ENCODE data around the gene AP1G1. TPM values are rescaled to one million over a fixed set of nuclear protein-coding genes. Genes with fewer than 3 reads are reported as not detected.
"Not testable (repeated sequence)": the region's sequence is repeated elsewhere in the genome, so short reads cannot be mapped to it uniquely, and the experiment has no call there.

AP1G1 gene
- total RNA-seq, 1 experiment from 2014 or later = 63.8 TPM

GRCh38 chr16:71689901-71690300, 118.7 kb downstream of the AP1G1 start:
- H3K36me3 ChIP-seq (ENCODE audit: control insufficient read depth, insufficient read depth, low read length) = peaks cover 2% of the 10 kb centered on the region; the same call in 1 of the 2 replicates
- CTCF ChIA-PET = interaction anchor here (0.6 kb wide), 1 partner anchor 404 kb away, joined by 3 read pairs; the partner anchor contains the start of genes DHX38 and TXNL4B
- H3K27ac ChIP-seq (ENCODE audit: low read length) = no peak overlapping the region
- in situ Hi-C loops (cut with HindIII; ENCODE audit: low pct_unique_long_range_greater_than_20kb, low sequenced_read_pairs) (no loop called here), intact Hi-C loops (cut with micrococcal nuclease; ENCODE audit: unreplicated experiment) (no loop called here)
- POLR2A ChIA-PET = no interaction called here
- DNase-seq (ENCODE audit: low read depth, low spot score) (no peak), ATAC-seq (no peak)
- H3K9me3 ChIP-seq (ENCODE audit: control insufficient read depth, insufficient read depth, low read depth, low read length) = no peaks in the 10 kb centered on the region
- H3K4me1 ChIP-seq (ENCODE audit: control insufficient read depth, insufficient read depth, low read length) = no peaks in the 10 kb centered on the region
- no TSS peak for BruUV-seq (replicated peaks)
- no peaks in the 10 kb centered on the region for H3K27me3 ChIP-seq (ENCODE audit: control insufficient read depth, insufficient read depth, low read length)
- H3K4me3 ChIP-seq (ENCODE audit: low read depth in 2 of 2, low read length in 2 of 2) = no peak overlapping the region
- TF ChIP-seq POLR2AphosphoS5 (IDR thresholded peaks at IDR 0.05; ENCODE audit: low read depth, low read length) (no peak), SIN3A (IDR thresholded peaks at IDR 0.05; ENCODE audit: borderline replicate concordance, insufficient read depth, low read depth, low read length) (no peak), TCF7L2 (IDR thresholded peaks at IDR 0.05; ENCODE audit: low read depth, low read length) (no peak), REST (IDR thresholded peaks at IDR 0.05; ENCODE audit: insufficient read depth in 1 of 2, low read depth in 2 of 2, low read length in 1 of 2) (no peak), CTCF (IDR thresholded peaks at IDR 0.05) (no peak)

GRCh38 chr16:71687861-71688260, 120.8 kb downstream of the AP1G1 start:
- ATAC-seq (no peak), DNase-seq (ENCODE audit: low read depth, low spot score) (no peak)
- intact Hi-C loops (cut with micrococcal nuclease; ENCODE audit: unreplicated experiment) = no loop called here
- no peaks in the 10 kb centered on the region for H3K9me3 ChIP-seq (ENCODE audit: control insufficient read depth, insufficient read depth, low read depth, low read length)
- TF ChIP-seq CTCF (IDR thresholded peaks at IDR 0.05) (no peak), REST (IDR thresholded peaks at IDR 0.05; ENCODE audit: insufficient read depth in 1 of 2, low read depth in 2 of 2, low read length in 1 of 2) (no peak), TCF7L2 (IDR thresholded peaks at IDR 0.05; ENCODE audit: low read depth, low read length) (no peak), POLR2AphosphoS5 (IDR thresholded peaks at IDR 0.05; ENCODE audit: low read depth, low read length) (no peak), SIN3A (IDR thresholded peaks at IDR 0.05; ENCODE audit: borderline replicate concordance, insufficient read depth, low read depth, low read length) (no peak)
- in situ Hi-C loops (cut with HindIII; ENCODE audit: low pct_unique_long_range_greater_than_20kb, low sequenced_read_pairs) = no loop called here
- H3K27me3 ChIP-seq (ENCODE audit: control insufficient read depth, insufficient read depth, low read length) = no peaks in the 10 kb centered on the region
- BruUV-seq (replicated peaks) = no TSS peak
- CTCF ChIA-PET = no interaction called here
- POLR2A ChIA-PET = no interaction called here
- no peak overlapping the region for H3K4me3 ChIP-seq (ENCODE audit: low read depth in 2 of 2, low read length in 2 of 2)
- no peaks in the 10 kb centered on the region for H3K4me1 ChIP-seq (ENCODE audit: control insufficient read depth, insufficient read depth, low read length)
- H3K36me3 ChIP-seq (ENCODE audit: control insufficient read depth, insufficient read depth, low read length) = peaks cover 2% of the 10 kb centered on the region; the same call in 1 of the 2 replicates
- no peak overlapping the region for H3K27ac ChIP-seq (ENCODE audit: low read length)

- H3K27ac ChIP-seq (ENCODE audit: low read length); intact Hi-C loops (cut with micrococcal nuclease; ENCODE audit: unreplicated experiment); ATAC-seq; in situ Hi-C loops (cut with HindIII; ENCODE audit: low pct_unique_long_range_greater_than_20kb, low sequenced_read_pairs); H3K4me1 ChIP-seq (ENCODE audit: control insufficient read depth, insufficient read depth, low read length); H3K9me3 ChIP-seq (ENCODE audit: control insufficient read depth, insufficient read depth, low read depth, low read length); H3K36me3 ChIP-seq (ENCODE audit: control insufficient read depth, insufficient read depth, low read length); H3K27me3 ChIP-seq (ENCODE audit: control insufficient read depth, insufficient read depth, low read length); DNase-seq (ENCODE audit: low read depth, low spot score); POLR2A ChIA-PET; H3K4me3 ChIP-seq (ENCODE audit: low read depth in 2 of 2, low read length in 2 of 2); BruUV-seq (replicated peaks): not testable (repeated sequence)
- CTCF ChIA-PET = interaction anchor here (0.7 kb wide), 1 partner anchor 11 kb away, joined by 8 read pairs; no protein-coding TSS in a partner anchor
Measured at GRCh38 chr16:71684280-71684679, 124.4 kb downstream of the AP1G1 start.
